ENCODE measurements around the gene DLG4.

The DLG4 gene

DNA sequence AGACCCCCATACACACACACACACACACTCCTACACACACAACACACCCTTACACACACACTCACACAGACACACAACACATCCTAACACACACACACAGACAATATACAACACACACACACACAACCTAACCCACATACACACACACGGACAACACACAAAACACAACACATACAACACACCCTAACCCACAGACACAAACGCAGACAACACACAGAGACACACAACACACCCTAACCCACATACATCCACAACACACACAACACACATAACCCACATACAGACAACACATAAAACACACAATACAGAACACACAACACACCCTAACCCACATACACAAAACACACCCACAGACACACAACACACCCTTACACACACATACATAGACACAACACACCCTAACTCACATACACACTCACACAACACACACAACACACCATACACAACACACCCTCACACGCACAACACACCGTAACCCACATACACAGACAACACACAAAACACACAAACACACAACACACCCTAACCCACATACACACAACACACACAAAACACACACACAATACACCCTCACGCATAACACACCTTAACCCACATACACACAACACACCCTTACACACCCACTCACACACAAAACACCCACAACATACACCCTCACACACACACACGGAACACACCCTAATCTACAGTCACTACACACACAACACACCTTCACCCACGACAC is 44.9 kb downstream of the DLG4 start (continued):
- TF ChIP-seq, protein P1, sequence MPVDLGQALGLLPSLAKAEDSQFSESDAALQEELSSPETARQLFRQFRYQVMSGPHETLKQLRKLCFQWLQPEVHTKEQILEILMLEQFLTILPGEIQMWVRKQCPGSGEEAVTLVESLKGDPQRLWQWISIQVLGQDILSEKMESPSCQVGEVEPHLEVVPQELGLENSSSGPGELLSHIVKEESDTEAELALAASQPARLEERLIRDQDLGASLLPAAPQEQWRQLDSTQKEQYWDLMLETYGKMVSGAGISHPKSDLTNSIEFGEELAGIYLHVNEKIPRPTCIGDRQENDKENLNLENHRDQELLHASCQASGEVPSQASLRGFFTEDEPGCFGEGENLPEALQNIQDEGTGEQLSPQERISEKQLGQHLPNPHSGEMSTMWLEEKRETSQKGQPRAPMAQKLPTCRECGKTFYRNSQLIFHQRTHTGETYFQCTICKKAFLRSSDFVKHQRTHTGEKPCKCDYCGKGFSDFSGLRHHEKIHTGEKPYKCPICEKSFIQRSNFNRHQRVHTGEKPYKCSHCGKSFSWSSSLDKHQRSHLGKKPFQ (tag by site-specific recombination; IDR thresholded peaks at IDR 0.05) = no peak
- peak; percentile 90 for TF ChIP-seq ZNF621 (tag by site-specific recombination; IDR thresholded peaks at IDR 0.05)
- TF ChIP-seq, protein P2, sequence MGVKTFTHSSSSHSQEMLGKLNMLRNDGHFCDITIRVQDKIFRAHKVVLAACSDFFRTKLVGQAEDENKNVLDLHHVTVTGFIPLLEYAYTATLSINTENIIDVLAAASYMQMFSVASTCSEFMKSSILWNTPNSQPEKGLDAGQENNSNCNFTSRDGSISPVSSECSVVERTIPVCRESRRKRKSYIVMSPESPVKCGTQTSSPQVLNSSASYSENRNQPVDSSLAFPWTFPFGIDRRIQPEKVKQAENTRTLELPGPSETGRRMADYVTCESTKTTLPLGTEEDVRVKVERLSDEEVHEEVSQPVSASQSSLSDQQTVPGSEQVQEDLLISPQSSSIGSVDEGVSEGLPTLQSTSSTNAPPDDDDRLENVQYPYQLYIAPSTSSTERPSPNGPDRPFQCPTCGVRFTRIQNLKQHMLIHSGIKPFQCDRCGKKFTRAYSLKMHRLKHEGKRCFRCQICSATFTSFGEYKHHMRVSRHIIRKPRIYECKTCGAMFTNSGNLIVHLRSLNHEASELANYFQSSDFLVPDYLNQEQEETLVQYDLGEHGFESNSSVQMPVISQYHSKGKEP (tag by site-specific recombination; IDR thresholded peaks at IDR 0.05) = no peak
- no peak for TF ChIP-seq BCL11B (tag by site-specific recombination; IDR thresholded peaks at IDR 0.05; ENCODE audit: low read depth)
- TF ChIP-seq TCF7L2 (IDR thresholded peaks at IDR 0.05; ENCODE audit: borderline replicate concordance, low read depth, low read length) = no peak
- no peak for TF ChIP-seq ZFHX2 (tag by site-specific recombination; conservative IDR thresholded peaks at IDR 0.05)
- TF ChIP-seq, protein P3, sequence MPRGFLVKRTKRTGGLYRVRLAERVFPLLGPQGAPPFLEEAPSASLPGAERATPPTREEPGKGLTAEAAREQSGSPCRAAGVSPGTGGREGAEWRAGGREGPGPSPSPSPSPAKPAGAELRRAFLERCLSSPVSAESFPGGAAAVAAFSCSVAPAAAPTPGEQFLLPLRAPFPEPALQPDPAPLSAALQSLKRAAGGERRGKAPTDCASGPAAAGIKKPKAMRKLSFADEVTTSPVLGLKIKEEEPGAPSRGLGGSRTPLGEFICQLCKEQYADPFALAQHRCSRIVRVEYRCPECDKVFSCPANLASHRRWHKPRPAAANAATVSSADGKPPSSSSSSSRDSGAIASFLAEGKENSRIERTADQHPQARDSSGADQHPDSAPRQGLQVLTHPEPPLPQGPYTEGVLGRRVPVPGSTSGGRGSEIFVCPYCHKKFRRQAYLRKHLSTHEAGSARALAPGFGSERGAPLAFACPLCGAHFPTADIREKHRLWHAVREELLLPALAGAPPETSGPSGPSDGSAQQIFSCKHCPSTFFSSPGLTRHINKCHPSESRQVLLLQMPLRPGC (tag by site-specific recombination; IDR thresholded peaks at IDR 0.05) = peak; percentile 37; the same call in 1 of the 2 replicates
- TF ChIP-seq ZFP3 (tag by site-specific recombination; IDR thresholded peaks at IDR 0.05; ENCODE audit: low read depth) = peak; percentile 51
- no peak for TF ChIP-seq ZNF776 (tag by site-specific recombination; IDR thresholded peaks at IDR 0.05; ENCODE audit: borderline replicate concordance)
- TF ChIP-seq, protein P4, sequence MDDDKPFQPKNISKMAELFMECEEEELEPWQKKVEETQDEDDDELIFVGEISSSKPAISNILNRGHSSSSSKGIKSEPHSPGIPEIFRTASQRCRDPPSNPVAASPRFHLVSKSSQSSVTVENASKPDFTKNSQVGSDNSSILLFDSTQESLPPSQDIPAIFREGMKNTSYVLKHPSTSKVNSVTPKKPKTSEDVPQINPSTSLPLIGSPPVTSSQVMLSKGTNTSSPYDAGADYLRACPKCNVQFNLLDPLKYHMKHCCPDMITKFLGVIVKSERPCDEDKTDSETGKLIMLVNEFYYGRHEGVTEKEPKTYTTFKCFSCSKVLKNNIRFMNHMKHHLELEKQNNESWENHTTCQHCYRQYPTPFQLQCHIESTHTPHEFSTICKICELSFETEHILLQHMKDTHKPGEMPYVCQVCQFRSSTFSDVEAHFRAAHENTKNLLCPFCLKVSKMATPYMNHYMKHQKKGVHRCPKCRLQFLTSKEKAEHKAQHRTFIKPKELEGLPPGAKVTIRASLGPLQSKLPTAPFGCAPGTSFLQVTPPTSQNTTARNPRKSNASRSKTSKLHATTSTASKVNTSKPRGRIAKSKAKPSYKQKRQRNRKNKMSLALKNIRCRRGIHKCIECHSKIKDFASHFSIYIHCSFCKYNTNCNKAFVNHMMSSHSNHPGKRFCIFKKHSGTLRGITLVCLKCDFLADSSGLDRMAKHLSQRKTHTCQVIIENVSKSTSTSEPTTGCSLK (tag by site-specific recombination; IDR thresholded peaks at IDR 0.05) = no peak
- no peak for TF ChIP-seq ZNF561 (tag by site-specific recombination; IDR thresholded peaks at IDR 0.05; ENCODE audit: borderline replicate concordance)
- TF ChIP-seq HOXA7 (CRISPR knock-in tag; IDR thresholded peaks at IDR 0.05; ENCODE audit: borderline replicate concordance) = no peak
- TF ChIP-seq ZFP69B (tag by site-specific recombination; IDR thresholded peaks at IDR 0.05) = no peak
- TF ChIP-seq, protein P5, sequence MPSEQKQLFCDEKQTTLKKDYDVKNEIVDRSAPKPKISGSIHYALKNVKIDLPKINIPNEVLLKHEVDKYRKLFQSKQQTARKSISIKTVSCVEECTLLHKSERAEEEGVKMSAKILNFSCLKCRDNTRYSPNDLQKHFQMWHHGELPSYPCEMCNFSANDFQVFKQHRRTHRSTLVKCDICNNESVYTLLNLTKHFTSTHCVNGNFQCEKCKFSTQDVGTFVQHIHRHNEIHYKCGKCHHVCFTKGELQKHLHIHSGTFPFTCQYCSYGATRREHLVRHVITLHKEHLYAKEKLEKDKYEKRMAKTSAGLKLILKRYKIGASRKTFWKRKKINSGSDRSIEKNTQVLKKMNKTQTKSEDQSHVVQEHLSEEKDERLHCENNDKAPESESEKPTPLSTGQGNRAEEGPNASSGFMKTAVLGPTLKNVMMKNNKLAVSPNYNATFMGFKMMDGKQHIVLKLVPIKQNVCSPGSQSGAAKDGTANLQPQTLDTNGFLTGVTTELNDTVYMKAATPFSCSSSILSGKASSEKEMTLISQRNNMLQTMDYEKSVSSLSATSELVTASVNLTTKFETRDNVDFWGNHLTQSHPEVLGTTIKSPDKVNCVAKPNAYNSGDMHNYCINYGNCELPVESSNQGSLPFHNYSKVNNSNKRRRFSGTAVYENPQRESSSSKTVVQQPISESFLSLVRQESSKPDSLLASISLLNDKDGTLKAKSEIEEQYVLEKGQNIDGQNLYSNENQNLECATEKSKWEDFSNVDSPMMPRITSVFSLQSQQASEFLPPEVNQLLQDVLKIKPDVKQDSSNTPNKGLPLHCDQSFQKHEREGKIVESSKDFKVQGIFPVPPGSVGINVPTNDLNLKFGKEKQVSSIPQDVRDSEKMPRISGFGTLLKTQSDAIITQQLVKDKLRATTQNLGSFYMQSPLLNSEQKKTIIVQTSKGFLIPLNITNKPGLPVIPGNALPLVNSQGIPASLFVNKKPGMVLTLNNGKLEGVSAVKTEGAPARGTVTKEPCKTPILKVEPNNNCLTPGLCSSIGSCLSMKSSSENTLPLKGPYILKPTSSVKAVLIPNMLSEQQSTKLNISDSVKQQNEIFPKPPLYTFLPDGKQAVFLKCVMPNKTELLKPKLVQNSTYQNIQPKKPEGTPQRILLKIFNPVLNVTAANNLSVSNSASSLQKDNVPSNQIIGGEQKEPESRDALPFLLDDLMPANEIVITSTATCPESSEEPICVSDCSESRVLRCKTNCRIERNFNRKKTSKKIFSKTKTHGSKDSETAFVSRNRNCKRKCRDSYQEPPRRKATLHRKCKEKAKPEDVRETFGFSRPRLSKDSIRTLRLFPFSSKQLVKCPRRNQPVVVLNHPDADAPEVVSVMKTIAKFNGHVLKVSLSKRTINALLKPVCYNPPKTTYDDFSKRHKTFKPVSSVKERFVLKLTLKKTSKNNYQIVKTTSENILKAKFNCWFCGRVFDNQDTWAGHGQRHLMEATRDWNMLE (tag by site-specific recombination; conservative IDR thresholded peaks at IDR 0.05; ENCODE audit: low read depth) = no peak
- TF ChIP-seq ZNF596 (tag by site-specific recombination; IDR thresholded peaks at IDR 0.05) = no peak
- TF ChIP-seq ZNF664 (tag by site-specific recombination; IDR thresholded peaks at IDR 0.05) = no peak
- TF ChIP-seq SP2 (tag by site-specific recombination; IDR thresholded peaks at IDR 0.05) = no peak; the same call in 1 of the 2 replicates
- no peak for TF ChIP-seq KLF10 (tag by site-specific recombination; IDR thresholded peaks at IDR 0.05)
- TF ChIP-seq ZFP37 (tag by site-specific recombination; IDR thresholded peaks at IDR 0.05) = no peak
- TF ChIP-seq ZNF768 (tag by site-specific recombination; IDR thresholded peaks at IDR 0.05) = no peak
- TF ChIP-seq ZNF366 (tag by site-specific recombination; conservative IDR thresholded peaks at IDR 0.05) = no peak
- 0 out of 2 replicates have a peak, but pooled peaks have one; percentile 6 for TF ChIP-seq ZNF202 (tag by site-specific recombination; IDR thresholded peaks at IDR 0.05; ENCODE audit: borderline replicate concordance)
- no peak for TF ChIP-seq ZNF843 (tag by site-specific recombination; IDR thresholded peaks at IDR 0.05)

Data from HEK293 (cell line).